ENCODE measurements around the gene MORN1.
"Not testable (repeated sequence)": the region's sequence is repeated elsewhere in the genome, so short reads cannot be mapped to it uniquely, and the experiment has no call there.

The MORN1 gene

DNA sequence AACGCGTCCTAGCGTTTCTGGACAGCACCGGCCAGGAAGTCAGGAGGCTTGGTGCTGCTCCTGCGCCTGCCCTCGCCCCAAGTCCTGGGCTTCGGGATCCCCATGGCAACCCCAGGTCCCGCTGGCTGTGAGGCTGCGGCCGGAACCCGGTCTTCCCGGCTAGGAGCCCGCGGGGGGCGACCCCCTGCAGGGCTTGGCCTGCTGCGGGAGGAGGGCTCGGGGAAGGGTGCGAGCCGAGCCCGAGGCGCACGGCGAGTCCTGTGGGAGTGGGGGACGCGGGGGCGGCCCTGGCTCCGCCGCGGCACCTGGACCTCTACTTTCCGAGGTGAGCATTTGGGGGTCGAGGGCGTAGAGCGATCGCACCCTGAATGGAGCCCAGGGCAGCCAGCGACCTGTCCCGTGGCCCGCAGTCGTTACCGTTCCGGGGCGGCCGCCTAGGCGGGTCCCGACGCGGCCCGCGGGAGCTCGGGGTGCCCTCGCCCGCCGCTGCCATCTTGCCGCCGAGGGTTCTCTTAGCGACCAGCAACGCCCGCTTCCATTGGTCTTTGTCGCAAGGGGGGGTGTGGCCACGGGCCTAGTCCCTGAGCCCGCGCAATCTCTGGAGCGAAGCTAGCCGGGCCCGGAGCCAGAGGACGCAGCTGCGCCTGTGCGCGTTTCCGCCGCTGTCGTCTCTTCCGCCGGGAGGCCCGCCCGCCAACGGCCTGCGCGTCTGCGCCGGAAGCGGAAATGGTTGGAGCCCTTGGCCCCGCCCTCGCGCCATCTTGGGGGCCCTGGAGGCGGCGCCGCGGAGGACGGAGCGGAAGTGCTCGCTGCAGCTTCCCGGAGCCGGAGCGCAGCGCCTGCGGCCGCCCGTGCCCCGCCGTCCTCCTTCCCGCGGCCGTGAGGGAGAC lies at the start of gene MORN1, which contains the start of gene RER1:
Gene MORN1 (minus strand): TSS at position 514 of the 890 bp plus-strand sequence. CDS start 21 bp downstream, at position 493.
Gene RER1 (plus strand): TSS at position 801 of the 890 bp plus-strand sequence. CDS start 3,950 bp downstream, outside the sequence.
- H3K36me3 ChIP-seq = peaks cover 34% of the 10 kb centered on the region
- H3K9me3 ChIP-seq = no peaks in the 10 kb centered on the region

DNA sequence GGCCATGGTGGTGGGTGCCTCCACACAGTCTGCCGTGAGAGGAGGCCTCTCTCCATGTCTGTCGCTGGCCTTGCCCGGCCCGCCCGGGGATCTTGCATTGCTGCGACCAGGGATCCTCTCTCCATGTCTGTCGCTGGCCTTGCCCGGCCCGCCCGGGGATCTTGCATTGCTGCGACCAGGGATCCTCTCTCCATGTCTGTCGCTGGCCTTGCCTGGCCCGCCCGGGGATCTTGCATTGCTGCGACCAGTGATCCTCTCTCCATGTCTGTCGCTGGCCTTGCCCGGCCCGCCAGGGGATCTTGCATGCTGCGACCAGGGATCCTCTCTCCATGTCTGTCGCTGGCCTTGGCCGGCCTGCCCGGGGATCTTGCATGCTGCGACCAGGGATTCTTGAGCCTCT lies 49.0 kb upstream of the MORN1 start:
- H3K36me3 ChIP-seq; H3K4me3 ChIP-seq (ENCODE audit: low read depth in 1 of 2, low read length in 1 of 2); H3K27ac ChIP-seq; H3K4me1 ChIP-seq (ENCODE audit: control insufficient read depth in 1 of 2, insufficient read depth in 1 of 2, low read depth in 1 of 2, low read length in 1 of 2); H3K9me3 ChIP-seq: not testable (repeated sequence)
- peaks cover 53% of the 10 kb centered on the region for H3K27me3 ChIP-seq

More for the DNA sequence above, at the start of gene MORN1, which contains the start of gene RER1:
- peaks cover 26 to 31% of the 10 kb centered on the region in 2 experiments for H3K4me1 ChIP-seq (ENCODE audit: control insufficient read depth in 1 of 2, insufficient read depth in 1 of 2, low read depth in 1 of 2, low read length in 1 of 2)
- peak within 1 kb of the TSS; percentile 84 to 95 for H3K4me3 ChIP-seq (ENCODE audit: low read depth in 1 of 2, low read length in 1 of 2)
- H3K27me3 ChIP-seq = no peaks in the 10 kb centered on the region
- TF ChIP-seq, protein P1, sequence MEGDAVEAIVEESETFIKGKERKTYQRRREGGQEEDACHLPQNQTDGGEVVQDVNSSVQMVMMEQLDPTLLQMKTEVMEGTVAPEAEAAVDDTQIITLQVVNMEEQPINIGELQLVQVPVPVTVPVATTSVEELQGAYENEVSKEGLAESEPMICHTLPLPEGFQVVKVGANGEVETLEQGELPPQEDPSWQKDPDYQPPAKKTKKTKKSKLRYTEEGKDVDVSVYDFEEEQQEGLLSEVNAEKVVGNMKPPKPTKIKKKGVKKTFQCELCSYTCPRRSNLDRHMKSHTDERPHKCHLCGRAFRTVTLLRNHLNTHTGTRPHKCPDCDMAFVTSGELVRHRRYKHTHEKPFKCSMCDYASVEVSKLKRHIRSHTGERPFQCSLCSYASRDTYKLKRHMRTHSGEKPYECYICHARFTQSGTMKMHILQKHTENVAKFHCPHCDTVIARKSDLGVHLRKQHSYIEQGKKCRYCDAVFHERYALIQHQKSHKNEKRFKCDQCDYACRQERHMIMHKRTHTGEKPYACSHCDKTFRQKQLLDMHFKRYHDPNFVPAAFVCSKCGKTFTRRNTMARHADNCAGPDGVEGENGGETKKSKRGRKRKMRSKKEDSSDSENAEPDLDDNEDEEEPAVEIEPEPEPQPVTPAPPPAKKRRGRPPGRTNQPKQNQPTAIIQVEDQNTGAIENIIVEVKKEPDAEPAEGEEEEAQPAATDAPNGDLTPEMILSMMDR (IDR thresholded peaks at IDR 0.05) = peak; percentile 50
- H3K27ac ChIP-seq = peak within 1 kb of the TSS; percentile 95

DNA sequence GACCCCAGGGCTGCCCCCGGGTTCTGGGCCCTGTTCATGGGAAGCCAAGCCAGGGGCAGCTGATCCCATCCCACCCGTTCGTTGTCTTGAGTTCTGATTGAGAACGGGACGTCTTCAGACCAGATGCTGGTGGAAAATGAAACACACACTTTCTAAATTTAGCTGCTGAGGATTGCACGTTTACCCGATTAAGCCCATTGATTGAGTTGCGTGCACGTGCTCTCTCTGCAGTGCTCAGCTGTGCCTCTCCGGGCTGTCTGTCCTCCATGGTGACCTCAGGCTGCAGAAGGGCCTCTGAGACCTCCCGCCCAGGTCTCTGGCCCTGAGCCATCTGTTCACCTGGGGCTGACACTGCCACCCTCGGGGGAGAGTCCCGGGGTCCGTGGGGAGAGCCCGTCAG lies 48.0 kb upstream of the MORN1 start:
- TF ChIP-seq, protein P1 (IDR thresholded peaks at IDR 0.05) = no peak
- no peaks in the 10 kb centered on the region for H3K36me3 ChIP-seq
- no peaks in the 10 kb centered on the region for H3K4me1 ChIP-seq (ENCODE audit: control insufficient read depth in 1 of 2, insufficient read depth in 1 of 2, low read depth in 1 of 2, low read length in 1 of 2)
- H3K4me3 ChIP-seq (ENCODE audit: low read depth in 1 of 2, low read length in 1 of 2) = no peak overlapping the region
- H3K27me3 ChIP-seq = peaks cover 53% of the 10 kb centered on the region
- no peak overlapping the region for H3K27ac ChIP-seq
- H3K9me3 ChIP-seq = no peaks in the 10 kb centered on the region

DNA sequence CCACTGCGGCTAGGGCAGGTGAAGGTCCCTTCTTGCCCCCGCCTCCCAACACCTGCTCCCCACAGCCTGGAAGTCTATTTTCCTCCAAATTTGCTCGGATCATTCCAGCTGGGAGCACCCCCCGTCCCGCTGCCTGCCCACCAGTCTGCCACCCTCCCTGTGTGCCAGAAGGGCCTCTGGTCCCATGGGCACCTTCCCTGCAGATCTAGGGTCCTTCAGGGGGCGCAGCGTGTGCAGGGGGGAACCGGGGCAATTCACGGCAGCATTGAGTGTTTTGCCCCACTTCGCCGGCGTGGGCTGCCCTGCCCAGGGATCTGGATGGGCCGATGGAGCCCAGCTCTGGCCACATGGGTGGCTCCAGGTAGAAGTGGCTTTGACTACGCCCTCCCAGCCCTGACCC lies 47.3 kb upstream of the MORN1 start:
- Histone ChIP-seq H3K27me3 (peaks cover 53% of the 10 kb centered on the region), H3K9me3 (no peaks in the 10 kb centered on the region), H3K36me3 (no peaks in the 10 kb centered on the region), H3K27ac (no peak overlapping the region), H3K4me3 (ENCODE audit: low read depth in 1 of 2, low read length in 1 of 2) (no peak overlapping the region), H3K4me1 (ENCODE audit: control insufficient read depth in 1 of 2, insufficient read depth in 1 of 2, low read depth in 1 of 2, low read length in 1 of 2) (no peaks in the 10 kb centered on the region)
- TF ChIP-seq, protein P1 (IDR thresholded peaks at IDR 0.05) = no peak

DNA sequence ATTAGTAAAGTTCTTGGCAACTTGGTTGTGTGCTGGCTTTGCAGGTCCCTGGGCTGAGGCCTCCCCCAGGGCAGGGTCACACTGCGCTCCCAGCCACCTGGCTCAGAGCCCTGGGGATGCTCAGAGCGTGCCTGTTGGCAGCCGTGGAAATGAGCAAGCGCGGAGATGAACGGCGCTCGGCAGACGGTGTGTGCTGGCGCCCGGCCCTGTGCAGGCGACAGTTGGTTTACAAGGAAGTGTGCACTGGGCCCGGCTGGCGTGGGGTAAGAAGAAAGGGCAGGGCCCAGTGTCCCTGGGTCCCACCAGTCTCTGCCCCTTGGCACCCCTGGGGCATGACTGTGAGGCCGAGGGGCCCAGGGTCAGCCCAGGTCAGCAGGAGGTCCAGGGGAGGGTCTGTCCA lies 46.7 kb upstream of the MORN1 start:
- Histone ChIP-seq H3K27me3 (peaks cover 54% of the 10 kb centered on the region), H3K9me3 (no peaks in the 10 kb centered on the region), H3K36me3 (no peaks in the 10 kb centered on the region), H3K4me1 (ENCODE audit: control insufficient read depth in 1 of 2, insufficient read depth in 1 of 2, low read depth in 1 of 2, low read length in 1 of 2) (no peaks in the 10 kb centered on the region), H3K4me3 (ENCODE audit: low read depth in 1 of 2, low read length in 1 of 2) (no peak overlapping the region), H3K27ac (no peak overlapping the region)
- TF ChIP-seq, protein P1 (IDR thresholded peaks at IDR 0.05) = no peak

DNA sequence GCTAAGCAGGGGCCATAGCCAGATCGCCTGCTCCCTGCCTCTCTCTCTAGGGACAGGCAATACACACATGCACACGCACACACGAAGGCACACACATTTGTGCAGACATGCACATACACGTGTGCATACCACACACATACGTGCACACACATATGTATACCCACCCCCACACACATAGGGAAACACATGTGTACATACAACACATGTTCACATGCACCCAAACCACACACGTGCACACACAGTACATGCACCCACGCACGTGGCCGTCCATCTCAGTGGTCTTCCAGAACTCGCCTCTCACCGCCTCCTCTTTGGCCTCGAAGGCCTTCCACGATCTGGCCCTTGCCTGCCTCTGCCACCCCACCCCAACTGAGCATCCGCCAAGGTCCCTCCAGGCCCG lies 46.3 kb upstream of the MORN1 start:
- peaks cover 54% of the 10 kb centered on the region for H3K27me3 ChIP-seq
- H3K27ac ChIP-seq = no peak overlapping the region
- TF ChIP-seq, protein P1 (IDR thresholded peaks at IDR 0.05) = no peak
- H3K4me1 ChIP-seq (ENCODE audit: control insufficient read depth in 1 of 2, insufficient read depth in 1 of 2, low read depth in 1 of 2, low read length in 1 of 2) = no peaks in the 10 kb centered on the region
- no peaks in the 10 kb centered on the region for H3K36me3 ChIP-seq
- no peak overlapping the region for H3K4me3 ChIP-seq (ENCODE audit: low read depth in 1 of 2, low read length in 1 of 2)
- no peaks in the 10 kb centered on the region for H3K9me3 ChIP-seq
